ENCODE data around the gene DNAJB5. TPM values are rescaled to one million over a fixed set of nuclear protein-coding genes. Genes with fewer than 3 reads are reported as not detected.

DNAJB5 gene
- total and polyA plus RNA-seq, 4 donors = 0.76 to 2.3 (median 1.8) TPM

DNA sequence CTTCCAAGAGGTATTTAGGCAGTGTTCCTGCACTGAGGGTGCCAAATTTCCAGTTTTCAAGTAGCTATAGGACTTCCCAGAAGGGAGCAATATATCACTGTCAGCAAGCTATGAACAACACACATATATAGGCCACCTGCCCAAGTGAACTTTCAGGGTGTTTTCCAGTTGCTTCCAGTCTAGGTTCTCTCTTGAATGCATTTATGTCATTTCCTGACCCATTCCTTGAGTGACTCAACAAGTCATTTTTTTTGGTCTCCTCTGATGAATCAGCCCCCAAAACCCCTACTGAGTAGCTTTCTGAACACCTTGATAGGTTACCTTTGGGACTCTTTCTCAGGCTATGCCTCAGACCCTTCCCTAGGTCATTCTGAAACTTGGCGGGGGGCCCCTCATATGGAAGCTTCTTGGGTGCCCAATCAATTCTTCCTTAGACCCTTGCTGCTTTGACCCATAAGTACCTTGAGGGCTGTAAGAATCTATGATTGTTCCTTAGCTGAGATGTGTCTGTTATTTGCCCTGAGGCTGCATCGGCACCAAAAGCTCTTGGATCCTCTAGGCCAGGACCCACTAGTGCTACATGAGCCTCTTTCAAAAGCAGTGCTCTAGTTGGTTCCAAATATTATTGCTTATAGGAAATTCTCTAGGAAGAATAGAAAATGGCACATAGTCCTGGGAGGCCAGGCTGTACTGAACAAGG lies 12.4 kb downstream of the DNAJB5 start:
- 100% methylated on average over 2 of the region's 2 CpGs for WGBS
- DNase-seq (ENCODE audit: low spot score) = no peak
- peaks cover 4 to 12% (median 10%) of the 10 kb centered on the region in 4 donors for H3K4me1 ChIP-seq (ENCODE audit: control insufficient read depth in 4 of 4, insufficient read depth in 4 of 4, low read length in 3 of 4)

DNA sequence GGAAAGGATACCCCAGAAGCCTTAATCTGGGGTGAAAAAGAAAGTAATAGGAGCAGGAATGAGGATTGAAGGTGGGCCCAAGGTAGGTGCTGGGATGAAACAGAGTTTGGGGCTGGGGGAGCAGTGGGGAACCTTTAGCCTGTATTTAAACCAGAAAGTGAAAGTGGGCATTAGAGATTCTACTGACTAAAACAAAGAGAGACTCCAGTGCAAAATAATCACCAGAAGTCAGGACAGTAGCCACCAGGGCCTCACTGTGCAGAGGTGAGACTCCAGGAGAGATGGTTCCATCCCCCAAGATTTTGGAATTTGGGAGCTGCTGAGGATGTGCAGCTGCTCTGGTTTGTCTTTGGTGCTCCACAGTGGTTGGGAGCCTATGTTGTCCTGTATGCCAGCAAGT lies 13.1 kb downstream of the DNAJB5 start:
- H3K4me3 ChIP-seq (ENCODE audit: low read depth in 1 of 3, low read length in 3 of 3) = no peak overlapping the region
- no peak overlapping the region for H3K27ac ChIP-seq (ENCODE audit: low read depth in 1 of 2, low read length in 2 of 2)
- DNase-seq (ENCODE audit: low spot score) = no peak
- H3K9ac ChIP-seq (ENCODE audit: low read depth in 1 of 2, low read length in 2 of 2) = no peak overlapping the region
- peaks cover 3 to 6% (median 4%) of the 10 kb centered on the region in 4 donors for H3K4me1 ChIP-seq (ENCODE audit: control insufficient read depth in 4 of 4, insufficient read depth in 4 of 4, low read length in 3 of 4)
- no peaks in the 10 kb centered on the region for H3K27me3 ChIP-seq (ENCODE audit: control insufficient read depth in 4 of 4, insufficient read depth in 4 of 4, low read length in 3 of 4)
- H3K36me3 ChIP-seq (ENCODE audit: control insufficient read depth in 4 of 4, insufficient read depth in 3 of 4, low read depth in 1 of 4, low read length in 3 of 4) = peaks cover 0 to 2% (median under 1%) of the 10 kb centered on the region in 4 donors
- no peaks in the 10 kb centered on the region for H3K9me3 ChIP-seq (ENCODE audit: control insufficient read depth in 4 of 4, low read length in 3 of 4)
- no peak for TF ChIP-seq FOXA1 (IDR thresholded peaks at IDR 0.05)
- TF ChIP-seq, protein P1, sequence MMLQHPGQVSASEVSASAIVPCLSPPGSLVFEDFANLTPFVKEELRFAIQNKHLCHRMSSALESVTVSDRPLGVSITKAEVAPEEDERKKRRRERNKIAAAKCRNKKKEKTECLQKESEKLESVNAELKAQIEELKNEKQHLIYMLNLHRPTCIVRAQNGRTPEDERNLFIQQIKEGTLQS (IDR thresholded peaks at IDR 0.05) = no peak
- TF ChIP-seq YY1 (IDR thresholded peaks at IDR 0.05) = no peak
- no peak for TF ChIP-seq JUND (IDR thresholded peaks at IDR 0.05)
- TF ChIP-seq RXRA (IDR thresholded peaks at IDR 0.05) = no peak
- TF ChIP-seq HNF4A (conservative IDR thresholded peaks at IDR 0.05) = no peak
- TF ChIP-seq RAD21 (IDR thresholded peaks at IDR 0.05) = no peak
- TF ChIP-seq EGR1 (IDR thresholded peaks at IDR 0.05; ENCODE audit: low read depth in 2 of 2) = no peak
- TF ChIP-seq FOXA2 (IDR thresholded peaks at IDR 0.05) = no peak
- no peak for TF ChIP-seq TAF1 (conservative IDR thresholded peaks at IDR 0.05)
- TF ChIP-seq, protein P2, sequence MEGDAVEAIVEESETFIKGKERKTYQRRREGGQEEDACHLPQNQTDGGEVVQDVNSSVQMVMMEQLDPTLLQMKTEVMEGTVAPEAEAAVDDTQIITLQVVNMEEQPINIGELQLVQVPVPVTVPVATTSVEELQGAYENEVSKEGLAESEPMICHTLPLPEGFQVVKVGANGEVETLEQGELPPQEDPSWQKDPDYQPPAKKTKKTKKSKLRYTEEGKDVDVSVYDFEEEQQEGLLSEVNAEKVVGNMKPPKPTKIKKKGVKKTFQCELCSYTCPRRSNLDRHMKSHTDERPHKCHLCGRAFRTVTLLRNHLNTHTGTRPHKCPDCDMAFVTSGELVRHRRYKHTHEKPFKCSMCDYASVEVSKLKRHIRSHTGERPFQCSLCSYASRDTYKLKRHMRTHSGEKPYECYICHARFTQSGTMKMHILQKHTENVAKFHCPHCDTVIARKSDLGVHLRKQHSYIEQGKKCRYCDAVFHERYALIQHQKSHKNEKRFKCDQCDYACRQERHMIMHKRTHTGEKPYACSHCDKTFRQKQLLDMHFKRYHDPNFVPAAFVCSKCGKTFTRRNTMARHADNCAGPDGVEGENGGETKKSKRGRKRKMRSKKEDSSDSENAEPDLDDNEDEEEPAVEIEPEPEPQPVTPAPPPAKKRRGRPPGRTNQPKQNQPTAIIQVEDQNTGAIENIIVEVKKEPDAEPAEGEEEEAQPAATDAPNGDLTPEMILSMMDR (IDR thresholded peaks at IDR 0.05; ENCODE audit: low read depth, low read length, missing input control) = no peak
- no peak for TF ChIP-seq SP1 (IDR thresholded peaks at IDR 0.05)
- no peak for TF ChIP-seq GABPA (IDR thresholded peaks at IDR 0.05 in 1 of 2, conservative IDR thresholded peaks at IDR 0.05 in 1 of 2)
- TF ChIP-seq, protein P3, sequence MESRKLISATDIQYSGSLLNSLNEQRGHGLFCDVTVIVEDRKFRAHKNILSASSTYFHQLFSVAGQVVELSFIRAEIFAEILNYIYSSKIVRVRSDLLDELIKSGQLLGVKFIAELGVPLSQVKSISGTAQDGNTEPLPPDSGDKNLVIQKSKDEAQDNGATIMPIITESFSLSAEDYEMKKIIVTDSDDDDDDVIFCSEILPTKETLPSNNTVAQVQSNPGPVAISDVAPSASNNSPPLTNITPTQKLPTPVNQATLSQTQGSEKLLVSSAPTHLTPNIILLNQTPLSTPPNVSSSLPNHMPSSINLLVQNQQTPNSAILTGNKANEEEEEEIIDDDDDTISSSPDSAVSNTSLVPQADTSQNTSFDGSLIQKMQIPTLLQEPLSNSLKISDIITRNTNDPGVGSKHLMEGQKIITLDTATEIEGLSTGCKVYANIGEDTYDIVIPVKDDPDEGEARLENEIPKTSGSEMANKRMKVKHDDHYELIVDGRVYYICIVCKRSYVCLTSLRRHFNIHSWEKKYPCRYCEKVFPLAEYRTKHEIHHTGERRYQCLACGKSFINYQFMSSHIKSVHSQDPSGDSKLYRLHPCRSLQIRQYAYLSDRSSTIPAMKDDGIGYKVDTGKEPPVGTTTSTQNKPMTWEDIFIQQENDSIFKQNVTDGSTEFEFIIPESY (IDR thresholded peaks at IDR 0.05) = no peak

More for the DNA sequence above, 12.4 kb downstream of the DNAJB5 start:
- Histone ChIP-seq H3K4me3 (ENCODE audit: low read depth in 1 of 3, low read length in 3 of 3) (no peak overlapping the region), H3K9ac (ENCODE audit: low read depth in 1 of 2, low read length in 2 of 2) (no peak overlapping the region), H3K27me3 (ENCODE audit: control insufficient read depth in 4 of 4, insufficient read depth in 4 of 4, low read length in 3 of 4) (no peaks in the 10 kb centered on the region), H3K27ac (ENCODE audit: low read depth in 1 of 2, low read length in 2 of 2) (no peak overlapping the region), H3K9me3 (ENCODE audit: control insufficient read depth in 4 of 4, low read length in 3 of 4) (no peaks in the 10 kb centered on the region), H3K36me3 (ENCODE audit: control insufficient read depth in 4 of 4, insufficient read depth in 3 of 4, low read depth in 1 of 4, low read length in 3 of 4) (peaks cover 0 to 2% (median under 1%) of the 10 kb centered on the region in 4 donors)
- TF ChIP-seq YY1 (IDR thresholded peaks at IDR 0.05) (no peak), SP1 (IDR thresholded peaks at IDR 0.05) (no peak), NR2F2 (IDR thresholded peaks at IDR 0.05) (no peak)
- TF ChIP-seq, protein P4, sequence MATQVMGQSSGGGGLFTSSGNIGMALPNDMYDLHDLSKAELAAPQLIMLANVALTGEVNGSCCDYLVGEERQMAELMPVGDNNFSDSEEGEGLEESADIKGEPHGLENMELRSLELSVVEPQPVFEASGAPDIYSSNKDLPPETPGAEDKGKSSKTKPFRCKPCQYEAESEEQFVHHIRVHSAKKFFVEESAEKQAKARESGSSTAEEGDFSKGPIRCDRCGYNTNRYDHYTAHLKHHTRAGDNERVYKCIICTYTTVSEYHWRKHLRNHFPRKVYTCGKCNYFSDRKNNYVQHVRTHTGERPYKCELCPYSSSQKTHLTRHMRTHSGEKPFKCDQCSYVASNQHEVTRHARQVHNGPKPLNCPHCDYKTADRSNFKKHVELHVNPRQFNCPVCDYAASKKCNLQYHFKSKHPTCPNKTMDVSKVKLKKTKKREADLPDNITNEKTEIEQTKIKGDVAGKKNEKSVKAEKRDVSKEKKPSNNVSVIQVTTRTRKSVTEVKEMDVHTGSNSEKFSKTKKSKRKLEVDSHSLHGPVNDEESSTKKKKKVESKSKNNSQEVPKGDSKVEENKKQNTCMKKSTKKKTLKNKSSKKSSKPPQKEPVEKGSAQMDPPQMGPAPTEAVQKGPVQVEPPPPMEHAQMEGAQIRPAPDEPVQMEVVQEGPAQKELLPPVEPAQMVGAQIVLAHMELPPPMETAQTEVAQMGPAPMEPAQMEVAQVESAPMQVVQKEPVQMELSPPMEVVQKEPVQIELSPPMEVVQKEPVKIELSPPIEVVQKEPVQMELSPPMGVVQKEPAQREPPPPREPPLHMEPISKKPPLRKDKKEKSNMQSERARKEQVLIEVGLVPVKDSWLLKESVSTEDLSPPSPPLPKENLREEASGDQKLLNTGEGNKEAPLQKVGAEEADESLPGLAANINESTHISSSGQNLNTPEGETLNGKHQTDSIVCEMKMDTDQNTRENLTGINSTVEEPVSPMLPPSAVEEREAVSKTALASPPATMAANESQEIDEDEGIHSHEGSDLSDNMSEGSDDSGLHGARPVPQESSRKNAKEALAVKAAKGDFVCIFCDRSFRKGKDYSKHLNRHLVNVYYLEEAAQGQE (IDR thresholded peaks at IDR 0.05) = no peak
- TF ChIP-seq, protein P5, sequence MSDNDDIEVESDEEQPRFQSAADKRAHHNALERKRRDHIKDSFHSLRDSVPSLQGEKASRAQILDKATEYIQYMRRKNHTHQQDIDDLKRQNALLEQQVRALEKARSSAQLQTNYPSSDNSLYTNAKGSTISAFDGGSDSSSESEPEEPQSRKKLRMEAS (IDR thresholded peaks at IDR 0.05) = no peak
- TF ChIP-seq, protein P3 (IDR thresholded peaks at IDR 0.05) = no peak
